Suprapubic skin (tissue), 4 donors: ENCODE data around the gene DHX15.

Experiments
- EP300 ChIP-seq: sonication (generic); formaldehyde crosslinking; IDR thresholded peaks from one replicate; pipeline ENCODE4 v1.6.1; 2017; ENCODE audit warnings: antibody characterized with exemption
- POLR2AphosphoS5 ChIP-seq, 3 donors: sonication (generic); formaldehyde crosslinking; IDR thresholded peaks; one replicate each; pipeline ENCODE4 v1.6.1; 2017; ENCODE audit warnings: antibody characterized with exemption in 3 of 3
- TF ChIP-seq, protein P1 (sequence below), 2 donors: fragments of 200-600 bp in 1 of 2; fragments of 450-650 bp in 1 of 2; sonication (generic) in 1 of 2; IDR thresholded peaks; one replicate each; pipeline ENCODE4 v1.5.1; 2016 to 2019; ENCODE audit warnings: antibody characterized with exemption in 2 of 2, mild to moderate bottlenecking in 1 of 2, moderate library complexity in 1 of 2

DNA sequence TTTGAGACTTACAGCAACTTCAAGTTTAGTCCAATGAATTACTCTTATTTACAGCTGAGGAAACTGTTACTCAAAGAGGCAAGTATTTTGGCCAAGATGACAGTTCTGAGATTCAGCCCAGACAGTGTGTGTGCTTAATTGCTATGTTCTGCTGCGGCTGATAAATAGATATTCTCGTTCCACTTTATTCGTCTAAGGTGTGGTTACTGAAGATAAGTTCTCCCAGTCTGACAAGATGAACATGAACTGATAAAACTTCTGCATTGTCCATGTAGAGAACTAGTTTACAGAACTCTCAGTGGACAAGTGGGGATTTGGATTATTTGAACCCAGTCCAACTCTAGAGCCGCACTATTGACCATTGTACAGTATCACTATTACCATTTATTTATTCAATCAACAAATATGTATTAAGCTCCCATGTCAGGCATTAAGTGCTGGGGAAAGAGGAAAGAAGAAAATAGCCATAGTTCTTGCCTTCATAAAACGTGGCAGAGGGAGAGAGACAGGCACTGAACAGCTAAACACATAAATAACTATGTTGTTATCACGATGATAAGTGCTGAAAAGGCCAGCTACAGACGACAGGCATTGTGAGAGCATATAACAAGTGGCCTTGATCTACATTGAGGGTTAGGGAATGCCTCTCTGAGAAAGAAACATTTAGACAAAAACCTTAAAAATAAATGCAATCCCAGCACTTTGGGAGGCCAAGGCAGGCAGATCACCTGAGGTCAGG lies 4.0 kb upstream of the DHX15 start:
- no peak for TF ChIP-seq EP300
- TF ChIP-seq, protein P1, sequence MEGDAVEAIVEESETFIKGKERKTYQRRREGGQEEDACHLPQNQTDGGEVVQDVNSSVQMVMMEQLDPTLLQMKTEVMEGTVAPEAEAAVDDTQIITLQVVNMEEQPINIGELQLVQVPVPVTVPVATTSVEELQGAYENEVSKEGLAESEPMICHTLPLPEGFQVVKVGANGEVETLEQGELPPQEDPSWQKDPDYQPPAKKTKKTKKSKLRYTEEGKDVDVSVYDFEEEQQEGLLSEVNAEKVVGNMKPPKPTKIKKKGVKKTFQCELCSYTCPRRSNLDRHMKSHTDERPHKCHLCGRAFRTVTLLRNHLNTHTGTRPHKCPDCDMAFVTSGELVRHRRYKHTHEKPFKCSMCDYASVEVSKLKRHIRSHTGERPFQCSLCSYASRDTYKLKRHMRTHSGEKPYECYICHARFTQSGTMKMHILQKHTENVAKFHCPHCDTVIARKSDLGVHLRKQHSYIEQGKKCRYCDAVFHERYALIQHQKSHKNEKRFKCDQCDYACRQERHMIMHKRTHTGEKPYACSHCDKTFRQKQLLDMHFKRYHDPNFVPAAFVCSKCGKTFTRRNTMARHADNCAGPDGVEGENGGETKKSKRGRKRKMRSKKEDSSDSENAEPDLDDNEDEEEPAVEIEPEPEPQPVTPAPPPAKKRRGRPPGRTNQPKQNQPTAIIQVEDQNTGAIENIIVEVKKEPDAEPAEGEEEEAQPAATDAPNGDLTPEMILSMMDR (IDR thresholded peaks at IDR 0.05), result no peak
- TF ChIP-seq POLR2AphosphoS5 (IDR thresholded peaks at IDR 0.05), result no peak
